SIG-M5 (cell line): ENCODE measurements around the gene MYH14.
"Not testable (repeated sequence)": the region's sequence is repeated elsewhere in the genome, so short reads cannot be mapped to it uniquely, and the experiment has no call there.

Source experiments
- DNase-seq: peaks from one replicate; lab custom pipeline; 2025; lab: John Stamatoyannopoulos, UW

The MYH14 gene

DNA sequence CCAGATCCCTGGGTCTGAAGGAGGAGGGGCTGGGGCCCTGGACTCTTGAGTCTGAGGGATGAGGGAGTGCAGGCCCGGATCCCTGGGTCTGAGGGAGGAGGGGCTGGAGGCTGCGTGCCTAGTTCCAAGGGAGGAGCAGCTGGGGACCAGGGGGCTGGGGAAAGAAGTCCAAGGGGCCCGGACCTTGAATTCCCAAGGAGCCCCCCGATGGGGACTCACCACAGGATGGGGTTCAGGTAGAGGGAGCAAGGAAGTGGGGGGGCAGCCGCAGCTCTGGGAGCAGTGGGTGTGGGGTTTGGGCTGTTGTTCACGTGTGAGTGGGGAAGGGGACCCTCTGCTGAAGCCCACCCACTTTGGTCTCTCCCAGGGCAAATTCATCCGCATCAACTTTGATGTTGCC, 23.1 kb downstream of the MYH14 start:
- DNase-seq: no peak

DNA sequence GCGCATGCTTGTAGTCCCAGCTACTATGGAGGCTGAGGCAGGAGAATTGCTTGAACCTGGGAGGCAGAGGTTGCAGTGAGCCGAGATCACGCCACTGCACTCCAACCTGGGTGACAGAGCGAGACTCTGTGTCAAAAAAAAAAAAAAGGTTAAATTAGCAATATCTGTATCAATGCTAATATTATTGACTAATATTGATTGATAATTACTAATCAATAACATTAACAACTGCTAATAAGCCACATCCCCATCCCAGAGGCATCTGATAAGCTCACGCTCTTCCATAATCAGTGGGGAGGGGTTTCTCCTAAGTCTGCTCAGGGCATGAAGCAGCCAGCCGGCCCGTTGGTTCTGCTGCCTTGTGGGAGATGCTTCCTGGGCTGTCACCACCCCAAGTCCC, 24.7 kb downstream of the MYH14 start:
- not testable (repeated sequence) for DNase-seq

DNA sequence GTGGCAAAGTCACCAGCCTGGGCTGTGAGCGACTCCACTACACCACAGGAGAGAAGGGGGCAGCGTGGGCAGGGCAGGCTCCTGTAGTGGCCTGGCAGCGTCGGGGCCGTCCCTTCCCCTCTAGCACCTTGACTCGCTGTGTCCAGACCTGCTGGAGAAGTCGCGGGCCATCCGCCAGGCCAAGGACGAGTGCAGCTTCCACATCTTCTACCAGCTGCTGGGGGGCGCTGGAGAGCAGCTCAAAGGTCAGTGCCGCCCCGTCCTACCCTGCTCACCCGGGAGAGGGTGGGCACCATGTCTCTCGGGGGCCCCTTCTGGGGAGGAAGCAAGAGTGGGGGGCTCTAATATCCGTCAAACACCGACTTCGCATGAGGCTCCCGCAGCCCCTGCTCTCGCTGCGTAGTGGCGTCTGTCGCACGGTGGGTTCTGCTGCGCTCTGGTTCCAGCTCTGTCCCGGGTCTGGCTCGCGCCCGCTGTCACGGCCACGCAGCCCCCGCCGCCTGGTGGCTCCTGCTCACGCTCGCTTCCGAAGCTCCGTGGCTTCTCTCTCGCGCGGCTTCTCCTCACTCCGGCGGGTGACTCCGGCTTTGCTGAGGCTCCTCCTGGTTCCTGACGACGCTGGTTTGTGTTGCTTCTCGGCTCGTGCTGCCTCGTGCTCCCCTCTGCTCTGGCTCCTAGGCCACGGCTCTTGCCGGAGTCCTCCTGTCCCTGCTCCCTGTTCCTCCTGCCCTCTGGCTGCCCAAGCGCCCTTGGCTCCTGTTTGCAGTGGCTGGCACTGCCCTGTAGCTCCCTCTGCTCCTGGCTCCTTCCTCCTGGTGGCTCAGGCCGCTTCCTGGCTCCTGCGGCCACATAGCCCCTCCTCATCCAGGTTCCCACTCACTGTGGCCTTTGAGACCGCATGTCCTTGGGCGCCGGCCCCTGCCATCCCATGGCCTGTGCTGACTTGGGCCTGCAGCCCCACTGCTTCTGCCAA, 27.2 kb downstream of the MYH14 start:
- no peak for DNase-seq

GRCh38 chr19:50231417-50231816, 28.0 kb downstream of the MYH14 start:
- DNase-seq: not testable (repeated sequence)

- no peak for DNase-seq
Observed at GRCh38 chr19:50231821-50232220, 28.4 kb downstream of the MYH14 start.

DNA sequence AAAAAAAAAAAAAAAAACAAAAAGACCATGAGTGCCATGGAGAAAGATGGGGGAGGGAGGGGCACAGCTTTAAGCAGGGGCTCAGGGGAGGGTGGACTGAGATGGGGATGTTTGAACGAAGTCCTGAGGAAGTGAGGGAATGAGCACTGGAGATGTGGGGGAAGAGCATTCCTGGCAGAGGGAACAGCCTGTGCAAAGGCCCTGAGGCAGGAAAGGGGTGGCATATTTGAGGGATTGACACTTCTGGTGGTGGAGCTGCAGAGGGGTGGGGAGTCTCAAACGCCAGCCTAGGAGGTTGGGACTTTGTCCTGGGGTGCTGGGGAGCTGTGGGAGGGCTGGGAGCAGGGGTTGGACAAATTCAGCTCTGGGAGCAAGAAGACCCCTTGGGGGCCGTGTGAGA, 29.2 kb downstream of the MYH14 start:
- no peak for DNase-seq

- DNase-seq: no peak
Observed at GRCh38 chr19:50233308-50233910, 30.0 kb downstream of the MYH14 start.

DNA sequence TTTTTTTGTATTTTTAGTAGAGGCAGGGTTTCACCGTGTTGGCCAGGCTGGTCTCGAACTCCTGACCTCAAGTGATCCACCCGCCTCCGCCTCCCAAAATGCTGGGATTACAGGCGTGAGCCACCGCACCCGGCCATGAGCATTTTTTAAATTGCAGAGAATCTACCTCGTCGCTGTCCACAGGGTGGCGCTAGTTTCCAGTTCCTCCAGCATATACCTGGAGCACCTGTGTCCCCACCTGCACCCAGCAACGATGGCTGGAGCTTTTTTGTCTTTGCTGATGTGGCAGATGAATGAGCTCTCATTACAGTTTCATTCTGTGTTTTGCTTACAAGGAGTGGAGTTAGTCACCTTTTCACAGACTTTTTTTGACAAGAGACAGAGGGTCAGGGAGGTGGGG, 34.1 kb downstream of the MYH14 start:
- not testable (repeated sequence) for DNase-seq

DNA sequence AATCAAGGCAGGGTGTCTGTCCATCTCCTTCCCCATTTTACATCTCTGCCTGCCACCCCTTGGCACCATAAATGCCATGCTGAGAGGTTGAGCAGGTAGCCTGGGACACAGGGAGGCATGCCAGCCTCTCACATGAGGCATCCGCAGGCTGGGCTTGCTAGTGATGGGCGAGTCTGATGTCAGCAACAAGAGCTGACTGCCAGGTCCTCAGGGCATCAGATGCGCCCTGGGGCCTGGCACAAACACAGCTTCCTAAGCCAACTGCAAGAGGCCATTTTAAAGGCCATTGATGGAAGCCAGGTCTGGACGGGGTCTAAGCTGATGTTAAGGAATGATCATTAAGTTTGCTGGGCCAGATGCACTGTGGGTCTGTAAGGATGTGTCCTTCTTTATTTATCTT, 34.6 kb downstream of the MYH14 start:
- DNase-seq: no peak

GRCh38 chr19:50239921-50240590, 36.6 kb downstream of the MYH14 start:
- DNase-seq: no peak

DNA sequence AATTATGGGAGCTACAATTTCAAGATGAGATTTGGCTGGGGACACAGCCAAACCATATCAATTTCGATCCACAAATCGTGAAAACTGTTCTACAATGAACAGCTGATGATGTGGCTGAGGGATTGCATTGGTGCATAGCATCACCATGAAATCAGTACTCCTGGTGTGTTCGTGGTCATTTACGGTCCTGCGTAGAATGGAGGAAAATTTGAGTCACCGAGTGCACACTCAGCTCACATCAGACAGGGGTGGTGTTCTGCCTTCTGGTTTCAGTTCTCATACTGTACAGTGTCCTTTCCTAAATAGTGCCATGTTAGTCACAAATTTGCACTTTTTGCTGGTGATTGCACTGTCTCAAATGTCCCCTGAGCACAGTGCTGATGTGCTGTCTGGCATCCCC, 39.2 kb downstream of the MYH14 start:
- no peak for DNase-seq

DNA sequence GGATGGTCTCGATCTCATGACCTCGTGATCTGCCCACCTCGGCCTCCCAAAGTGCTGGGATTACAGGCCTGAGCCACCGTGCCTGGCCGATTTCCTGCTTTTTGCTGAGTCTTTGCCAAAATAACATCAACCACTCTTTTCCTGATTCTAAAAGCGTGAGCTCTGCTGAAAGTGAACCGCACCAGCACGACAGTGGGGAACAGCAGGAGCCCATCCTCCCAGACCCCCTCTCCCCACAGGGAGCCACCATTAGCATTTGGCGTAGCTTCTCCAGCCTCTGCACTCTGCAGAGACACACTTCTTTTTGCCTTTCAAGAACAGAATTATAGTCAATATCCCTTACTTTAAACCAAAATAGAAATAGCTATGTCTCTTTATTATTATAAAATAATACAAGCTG, 41.3 kb downstream of the MYH14 start:
- DNase-seq: no peak

DNA sequence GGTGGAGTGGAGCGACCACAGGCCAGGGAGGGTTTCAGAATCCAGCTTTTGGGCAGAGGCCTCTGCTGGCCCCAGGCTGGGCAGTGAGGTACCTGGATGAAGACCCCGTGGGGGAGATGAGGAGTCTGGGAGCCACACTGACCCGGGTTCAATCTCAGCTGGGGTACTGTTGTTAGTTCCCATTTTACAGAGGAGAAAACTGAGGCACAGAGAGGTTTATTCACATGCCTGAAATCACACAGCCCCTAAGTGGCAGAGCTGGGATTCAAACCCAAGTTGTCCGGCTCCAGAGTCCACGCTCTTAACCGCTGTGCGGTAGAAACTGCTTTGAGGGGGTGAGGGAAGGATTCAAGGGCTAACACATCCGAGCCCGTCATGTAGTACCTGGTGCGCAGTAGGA, 45.0 kb downstream of the MYH14 start:
- DNase-seq: no peak

DNA sequence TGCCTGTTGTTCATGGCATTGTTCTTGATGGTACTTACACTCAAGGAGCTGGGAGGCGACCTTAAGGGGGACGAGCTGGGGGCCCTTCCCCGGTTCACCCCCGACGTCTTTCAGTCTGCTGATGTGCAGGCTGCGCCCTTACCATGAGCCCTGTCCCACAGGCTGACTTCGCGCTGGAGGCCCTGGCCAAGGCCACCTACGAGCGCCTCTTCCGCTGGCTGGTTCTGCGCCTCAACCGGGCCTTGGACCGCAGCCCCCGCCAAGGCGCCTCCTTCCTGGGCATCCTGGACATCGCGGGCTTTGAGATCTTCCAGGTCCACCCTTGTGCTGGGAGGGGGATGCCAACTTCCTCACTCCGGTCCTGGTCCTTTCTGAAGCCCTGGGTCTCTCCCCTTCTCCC, 45.4 kb downstream of the MYH14 start:
- no peak for DNase-seq

GRCh38 chr19:50249636-50250035, 46.2 kb downstream of the MYH14 start:
- no peak for DNase-seq

DNA sequence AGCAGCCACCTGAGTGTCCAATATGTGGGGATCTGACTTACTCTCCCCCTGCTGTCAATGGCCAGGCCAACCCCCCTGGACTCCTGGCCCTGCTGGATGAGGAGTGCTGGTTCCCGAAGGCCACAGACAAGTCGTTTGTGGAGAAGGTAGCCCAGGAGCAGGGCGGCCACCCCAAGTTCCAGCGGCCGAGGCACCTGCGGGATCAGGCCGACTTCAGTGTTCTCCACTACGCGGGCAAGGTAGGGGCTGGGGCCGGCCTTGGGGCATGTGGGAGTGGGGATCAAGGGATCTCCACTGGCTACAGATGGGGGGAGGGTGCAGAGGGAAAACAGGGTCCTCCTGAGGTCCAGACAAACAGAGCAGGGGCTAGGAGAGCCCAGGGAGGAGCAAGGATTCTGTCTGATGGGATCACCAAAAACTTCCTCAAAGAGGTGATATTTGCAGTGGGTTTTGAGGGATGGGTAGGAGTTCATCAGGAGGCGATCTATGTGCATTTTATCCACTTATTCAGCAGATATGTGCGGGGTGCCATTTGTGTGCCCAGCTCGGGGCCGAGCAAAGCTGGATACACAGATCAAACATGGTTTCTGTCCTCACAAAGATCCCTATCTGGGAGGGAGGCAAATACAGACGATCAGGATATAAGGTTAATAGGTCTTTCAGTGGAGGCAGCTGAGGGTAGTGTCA, 47.2 kb downstream of the MYH14 start:
- no peak for DNase-seq

DNA sequence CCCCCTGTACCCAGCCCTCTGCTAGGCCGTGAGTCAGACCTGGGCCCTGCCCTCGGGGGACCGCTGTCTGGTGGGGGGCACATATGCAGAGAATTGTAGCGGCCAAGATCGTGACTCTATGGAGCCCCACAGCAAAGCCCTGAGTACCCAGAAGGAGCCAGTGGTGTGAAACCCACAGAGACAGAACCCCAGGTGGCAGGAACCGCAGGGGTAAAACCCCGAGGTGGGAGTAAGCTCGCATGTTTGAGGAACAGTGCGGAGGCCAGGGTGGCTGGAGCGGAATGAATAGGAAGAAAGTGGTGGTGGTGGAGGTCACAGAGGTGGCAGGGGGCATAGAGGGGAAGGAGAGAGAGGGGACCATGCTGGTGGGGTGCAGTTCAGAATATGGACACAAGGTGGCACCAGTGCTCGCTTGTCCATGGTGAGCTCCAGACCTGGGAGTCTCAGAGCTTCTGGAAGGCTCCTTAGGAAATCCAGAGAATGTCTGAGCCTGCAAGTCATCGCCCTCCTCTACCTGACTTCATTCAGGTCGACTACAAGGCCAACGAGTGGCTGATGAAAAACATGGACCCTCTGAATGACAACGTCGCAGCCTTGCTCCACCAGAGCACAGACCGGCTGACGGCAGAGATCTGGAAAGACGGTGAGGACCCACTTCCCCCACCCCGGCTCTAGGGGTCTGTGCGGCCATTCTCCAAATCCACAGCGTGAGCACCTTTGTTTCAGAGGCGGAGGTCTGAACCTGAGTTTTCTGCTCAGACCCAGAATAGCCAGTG, 48.9 kb downstream of the MYH14 start:
- DNase-seq: no peak

DNA sequence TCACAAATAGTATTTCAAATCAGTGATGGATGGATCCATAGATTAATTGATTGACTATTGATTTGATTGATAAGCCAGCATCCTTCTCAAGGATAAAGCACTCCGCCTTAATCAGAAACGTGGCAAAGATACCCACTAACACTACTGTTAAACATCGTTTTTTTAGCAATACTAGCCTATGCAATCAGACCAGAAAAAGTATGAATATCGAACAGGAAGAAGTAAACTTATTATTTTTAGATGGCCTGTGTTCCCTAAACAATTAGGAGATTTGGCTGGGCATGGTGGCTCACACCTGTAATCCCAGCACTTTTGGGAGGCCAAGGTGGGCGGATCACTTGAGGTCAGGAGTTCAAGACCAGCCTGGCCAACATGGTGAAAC, 49.5 kb downstream of the MYH14 start:
- no peak for DNase-seq

- DNase-seq: no peak
Observed at GRCh38 chr19:50255115-50255514, 51.7 kb downstream of the MYH14 start.

- no peak for DNase-seq
Observed at GRCh38 chr19:50257141-50257540, 53.7 kb downstream of the MYH14 start.

- DNase-seq: no peak
Observed at GRCh38 chr19:50258918-50259372, 55.5 kb downstream of the MYH14 start.
